K562 (cell line): ENCODE measurements around the gene MEF2D. TPM values are rescaled to one million over a fixed set of nuclear protein-coding genes. Genes with fewer than 3 reads are reported as not detected.

Source experiments
- ATAC-seq: fragments of 200-7000 bp; cut with Tn5 transposase; 3 replicates; pipeline ENCODE4 v1.9.1; 2020; ENCODE audit warnings: moderate library complexity
- BruUV-seq: library from RNA; stranded (reverse); fragments of 400-500 nt; replicated peaks from 2 replicates; lab custom pipeline; 2021; lab: Mats Ljungman, UMichigan
- CTCF ChIA-PET: fragments of 300-600 bp; formaldehyde crosslinking; extraction: SDS; loops from one replicate; lab custom pipeline; 2021; ENCODE audit warnings: low intra/inter-chr PET ratio; lab: Yijun Ruan, JAX
- POLR2A ChIA-PET: fragments of 300-600, 350-650 bp; sonication (Branson Sonifier 250); formaldehyde crosslinking; extraction: SDS; loops from one replicate; lab custom pipeline; 2021; ENCODE audit warnings: antibody characterized with exemption, inconsistent platforms; lab: Yijun Ruan, JAX
- DNase-seq, 4 experiments: peaks; one replicate each; pipeline versions ENCODE4 v3.0.0 to v3.0.0-alpha.2; 2011 to 2018; ENCODE audit warnings: low spot score in 3 of 4, mixed read lengths in 3 of 4; ENCODE audit errors: extremely low read depth in 1 of 4
- FAIRE-seq: peaks from 2 replicates; lab custom pipeline; 2011; peaks lifted over from hg19 to GRCh38; lab: Jason Lieb, UNC
- H2AFZ ChIP-seq: 2 replicates; pipeline ENCODE4 v1.6.0; 2011; ENCODE audit warnings: low read depth, low read length, control low read depth, inconsistent platforms
- H3K27ac ChIP-seq: fragments of 200-600 bp; 3 replicates; pipeline ENCODE4 v1.8.0; 2011; ENCODE audit warnings: low read depth, mild to moderate bottlenecking, control low read depth, inconsistent platforms, low read length, moderate library complexity, mixed read lengths; ENCODE audit errors: extremely low read depth
- H3K27me3 ChIP-seq, 2 experiments: fragments of 300-600 bp in 1 of 2; 2 replicates in 1 of 2; 3 replicates in 1 of 2; pipeline versions ENCODE4 v1.6.0 to v1.8.0; 2011; ENCODE audit warnings: inconsistent platforms in 2 of 2, low read length in 2 of 2, mild to moderate bottlenecking in 1 of 2, mixed read lengths in 1 of 2, moderate library complexity in 1 of 2; ENCODE audit not compliant: control insufficient read depth in 2 of 2, insufficient read depth in 2 of 2
- H3K36me3 ChIP-seq: fragments of 300-600 bp; 3 replicates; pipeline ENCODE4 v1.8.0; 2011; ENCODE audit warnings: mild to moderate bottlenecking, low read length, inconsistent platforms; ENCODE audit not compliant: control insufficient read depth, insufficient read depth
- H3K4me1 ChIP-seq, 2 experiments: fragments of 200-600 bp in 1 of 2; replicated peaks in 1 of 2; 2 replicates in 1 of 2; 3 replicates in 1 of 2; pipeline versions ENCODE4 v1.5.1 to v1.8.0; 2011; ENCODE audit warnings: inconsistent platforms in 2 of 2, low read length in 2 of 2, mild to moderate bottlenecking in 1 of 2, mixed read lengths in 1 of 2, moderate library complexity in 1 of 2; ENCODE audit not compliant: control insufficient read depth in 2 of 2, insufficient read depth in 2 of 2
- H3K4me2 ChIP-seq: 2 replicates; pipeline ENCODE4 v1.6.1; 2011; ENCODE audit warnings: low read length, control low read depth, inconsistent platforms, mixed read lengths; ENCODE audit not compliant: insufficient read depth
- H3K4me3 ChIP-seq: fragments of 200-600 bp; sonication (generic), shearing (Covaris generic); 2 replicates; pipeline ENCODE4 v1.5.1; 2016; ENCODE audit warnings: control low read depth, inconsistent platforms
- H3K79me2 ChIP-seq: fragments of 200-600 bp; 3 replicates; pipeline ENCODE4 v1.8.0; 2011; ENCODE audit warnings: low read length, inconsistent platforms; ENCODE audit not compliant: control insufficient read depth, insufficient read depth
- H3K9ac ChIP-seq, 2 experiments: 2 replicates each; pipeline versions ENCODE4 v1.6.0 to v1.6.1; 2011; ENCODE audit warnings: low read depth in 2 of 2, low read length in 2 of 2, control low read depth in 1 of 2, inconsistent platforms in 1 of 2, mild to moderate bottlenecking in 1 of 2, mixed read lengths in 1 of 2; ENCODE audit not compliant: insufficient read depth in 1 of 2
- H3K9me1 ChIP-seq: one replicate; pipeline ENCODE4 v1.6.0; 2011; ENCODE audit warnings: inconsistent platforms, mild to moderate bottlenecking, low read length, moderate library complexity; ENCODE audit not compliant: control insufficient read depth, insufficient read depth
- H3K9me3 ChIP-seq: replicated peaks from 2 replicates; pipeline ENCODE4 v1.5.1; 2011; ENCODE audit warnings: low read depth, low read length, inconsistent platforms; ENCODE audit not compliant: control insufficient read depth, insufficient read depth
- H4K20me1 ChIP-seq: replicated peaks from 2 replicates; pipeline ENCODE4 v1.6.1; 2011; ENCODE audit warnings: low read length, inconsistent platforms, mixed read lengths; ENCODE audit not compliant: control insufficient read depth, insufficient read depth
- CREM ChIP-seq: IDR thresholded peaks from 2 replicates; pipeline ENCODE4 v1.6.1; 2014; ENCODE audit warnings: antibody characterized with exemption, low read depth
- DLX4 ChIP-seq: fragments of 250-450 bp; sonication (Bioruptor Pico); IDR thresholded peaks from 2 replicates; pipeline ENCODE4 v1.6.1; 2021; ENCODE audit warnings: mild to moderate bottlenecking
- FOXM1 ChIP-seq, 2 experiments: fragments of 450-650 bp in 1 of 2; sonication (generic) in 1 of 2; formaldehyde crosslinking in 1 of 2; IDR thresholded peaks; 2 replicates each; pipeline versions ENCODE4 v1.6.1 to v1.9.0; 2017 to 2022; ENCODE audit warnings: low read depth in 2 of 2, mild to moderate bottlenecking in 2 of 2, missing genetic modification reagents in 1 of 2, moderate library complexity in 1 of 2
- GMEB1 ChIP-seq: fragments of 250-450 bp; sonication (Bioruptor Pico); IDR thresholded peaks from 2 replicates; pipeline ENCODE4 v1.4.0; 2020; ENCODE audit warnings: mild to moderate bottlenecking
- KDM5B ChIP-seq: fragments of 200-600 bp; sonication (generic); IDR thresholded peaks from 2 replicates; pipeline ENCODE4 v1.6.1; 2012; ENCODE audit warnings: low read depth, mild to moderate bottlenecking, moderate library complexity, low read length, control low read depth, inconsistent platforms; ENCODE audit not compliant: insufficient replicate concordance
- NFIX ChIP-seq: fragments of 250-450 bp; sonication (Bioruptor Pico); IDR thresholded peaks from 2 replicates; pipeline ENCODE4 v1.4.0; 2020; ENCODE audit warnings: low read depth, mild to moderate bottlenecking, moderate library complexity
- STAT6 ChIP-seq: sonication (generic); formaldehyde crosslinking; IDR thresholded peaks from 2 replicates; pipeline ENCODE4 v1.8.1; 2023; ENCODE audit warnings: mild to moderate bottlenecking, missing genetic modification reagents
- TRIM25 ChIP-seq: fragments of 450-650 bp; IDR thresholded peaks from 2 replicates; pipeline ENCODE4 v1.7.0; 2016; ENCODE audit warnings: borderline replicate concordance
- ZFP1 ChIP-seq: fragments of 450-650 bp; formaldehyde crosslinking; IDR thresholded peaks from 2 replicates; pipeline ENCODE4 v1.4.0; 2020; ENCODE audit warnings: mild to moderate bottlenecking, mixed read lengths
- ZNF717 ChIP-seq: fragments of 250-450 bp; sonication (Bioruptor Pico); IDR thresholded peaks from 2 replicates; pipeline ENCODE4 v1.5.0; 2021
- WGBS: fragments of 100-300 bp; shearing (Covaris generic); methylation state at CpG from one replicate; pipeline ENCODE4 v1.1.6; 2016; ENCODE audit warnings: low coverage, mixed read lengths; ENCODE audit not compliant: insufficient coverage; ENCODE audit errors: missing lambda C conversion rate; 5-methylcytosine and 5-hydroxymethylcytosine counted together
- in situ Hi-C: fragments of 300-500 bp; cut with MboI; formaldehyde crosslinking; loops from 4 replicates; pipeline ENCODE4 v1.15.0; 2018; ENCODE audit warnings: inconsistent platforms, mixed read lengths
- intact Hi-C: fragments of 100-400 bp; cut with micrococcal nuclease; formaldehyde crosslinking; loops from 2 replicates; pipeline ENCODE4 v1.14.2; 2022
- polyA plus RNA-seq, 8 experiments: library from polyadenylated mRNA; depleted of rRNA in 4 of 8; stranded (reverse) in 5 of 8; unstranded in 3 of 8; fragments of >200 nt; fragmentation: Nextera tagmentation in 2 of 8; fragmentation: Illumina TruSeq in 1 of 8; extraction: Ambion mirVana in 2 of 8; extraction: Trizol in 1 of 8; gene quantifications; 2 replicates each; pipeline versions ENCODE4 v1.2.1 to v1.2.3, GENCODE V29; 2011 to 2014; ENCODE audit warnings: inconsistent platforms in 1 of 8, missing spikeins in 1 of 8
- total RNA-seq, 7 experiments: library from RNA; depleted of rRNA in 6 of 7; stranded (reverse); fragments of >200 nt in 6 of 7; fragmentation: Illumina TruSeq in 2 of 7; extraction: Trizol in 2 of 7; gene quantifications; 2 replicates each; pipeline versions ENCODE4 v1.2.1 to v1.2.3, GENCODE V29; 2011 to 2021; ENCODE audit warnings: low replicate concordance in 1 of 7

MEF2D gene
- total and polyA plus RNA-seq, 9 of the 15 experiments (the other 6 are each of a cell fraction or from before 2014, with no cell fraction given) = 0.10 to 19.5 (median 2.6) TPM

GRCh38 chr1:156436141-156437036, 64.2 kb downstream of the MEF2D start:
- intact Hi-C loops = no loop called here
- ATAC-seq (no peak), DNase-seq (no peak), FAIRE-seq (no peak)
- Histone ChIP-seq H3K79me2 (no peaks in the 10 kb centered on the region), H2AFZ (no peak overlapping the region), H3K4me1 (peaks cover 6 to 15% of the 10 kb centered on the region in 2 experiments; a peak in 4 of 5 replicates), H3K36me3 (no peaks in the 10 kb centered on the region), H3K9ac (no peak overlapping the region), H4K20me1 (no peaks in the 10 kb centered on the region; the same call in 1 of the 2 replicates), H3K27ac (no peak overlapping the region), H3K9me1 (no peaks in the 10 kb centered on the region), H3K4me3 (no peak overlapping the region), H3K4me2 (no peak overlapping the region), H3K9me3 (no peaks in the 10 kb centered on the region), H3K27me3 (peaks cover 69 to 70% of the 10 kb centered on the region in 2 experiments)
- ChIA-PET CTCF (interaction anchor here (0.6 kb wide), 1 partner anchor 58 kb away, joined by 3 read pairs; no protein-coding TSS in a partner anchor), POLR2A (interaction anchor here (0.6 to 1.5 kb wide), 5 partner anchors 10 to 447 kb away, joined by 3 to 4 read pairs (median 3); no protein-coding TSS in a partner anchor)
- no TSS peak for BruUV-seq
- in situ Hi-C loops = no loop called here
- 42% methylated on average over 45 of the region's 77 CpGs for WGBS
- TF ChIP-seq KDM5B (no peak), TRIM25 (no peak), NFIX (CRISPR knock-in tag) (no peak), GMEB1 (CRISPR knock-in tag) (no peak), ZNF717 (CRISPR knock-in tag) (no peak), FOXM1 (IDR thresholded peaks at IDR 0.05; ENCODE audit: low read depth) (no peak), FOXM1 (CRISPR knock-in tag; IDR thresholded peaks at IDR 0.05; ENCODE audit: low read depth) (no peak), DLX4 (CRISPR knock-in tag) (no peak), ZFP1 (CRISPR knock-in tag) (no peak), CREM (no peak), STAT6 (CRISPR knock-in tag) (no peak)
